ENCODE measurements around the gene CAMK2G. TPM values are rescaled to one million over a fixed set of nuclear protein-coding genes. Genes with fewer than 3 reads are reported as not detected.
A peak's percentile ranks its signal among the peaks of the same experiment; 100 is the strongest.

Gene CAMK2G
- polyA plus RNA-seq, 2 of the 4 experiments (the other 2 are of a cell fraction) = 22.6 to 25.5 TPM

GRCh38 chr10:73850863-73851461 is 23.4 kb downstream of the CAMK2G start:
- Histone ChIP-seq H3K4me1 (peaks cover 13% of the 10 kb centered on the region; the same call in 2 of the 3 replicates), H3K4me3 (no peak overlapping the region), H3K9me3 (no peaks in the 10 kb centered on the region), H3K27ac (peak overlapping the region in 1 of 2 experiments; percentile 38; a peak in 2 of 6 replicates), H3K4me2 (no peak overlapping the region)
- CTCF ChIA-PET = interaction anchor here (0.8 to 32.3 kb wide), 11 partner anchors 13 to 247 kb away, joined by 3 to 565 read pairs (median 6); partner anchors contain the start of gene CAMK2G
- TF ChIP-seq HEYL (CRISPR knock-in tag; IDR thresholded peaks at IDR 0.05) (no peak), USF2 (IDR thresholded peaks at IDR 0.05) (no peak), HOXB13 (CRISPR knock-in tag; IDR thresholded peaks at IDR 0.05; ENCODE audit: low read depth) (no peak), MYC (IDR thresholded peaks at IDR 0.05; ENCODE audit: borderline replicate concordance, low read length) (no peak), FOSL2 (IDR thresholded peaks at IDR 0.05) (no peak), FOSL2 (CRISPR knock-in tag; IDR thresholded peaks at IDR 0.05) (no peak), KDM1A (IDR thresholded peaks at IDR 0.05; ENCODE audit: low read depth) (no peak), CTCF (IDR thresholded peaks at IDR 0.05) (no peak), CHD2 (IDR thresholded peaks at IDR 0.05; ENCODE audit: low read length, partially characterized antibody) (no peak), HOXA7 (CRISPR knock-in tag; IDR thresholded peaks at IDR 0.05) (no peak), CBX8 (IDR thresholded peaks at IDR 0.05) (no peak), MAX (IDR thresholded peaks at IDR 0.05) (no peak), BHLHE40 (IDR thresholded peaks at IDR 0.05; ENCODE audit: low read depth, low read length) (no peak), PHF8 (IDR thresholded peaks at IDR 0.05; ENCODE audit: borderline replicate concordance, low read depth) (no peak), REST (IDR thresholded peaks at IDR 0.05) (no peak), CHD4 (IDR thresholded peaks at IDR 0.05; ENCODE audit: borderline replicate concordance) (no peak)
- 67% methylated on average over 13 of the region's 15 CpGs for WGBS (ENCODE audit: missing lambda C conversion rate)
- no peak for DNase-seq (ENCODE audit: low read depth in 1 of 2, low spot score in 1 of 2)
- no peak for FAIRE-seq
- POLR2A ChIA-PET = no interaction called here
- ATAC-seq = no peak

- FAIRE-seq (no peak), ATAC-seq (no peak), DNase-seq (ENCODE audit: low read depth in 1 of 2, low spot score in 1 of 2) (no peak)
- WGBS (ENCODE audit: missing lambda C conversion rate) = 86% methylated on average over 8 of the region's 8 CpGs
- peaks cover 7% of the 10 kb centered on the region; the same call in 1 of the 3 replicates for H3K4me1 ChIP-seq
- H3K27ac ChIP-seq = no peak overlapping the region
- H3K9me3 ChIP-seq = no peaks in the 10 kb centered on the region
- CTCF ChIA-PET = interaction anchor here (0.6 to 32.3 kb wide), 39 partner anchors 12 to 829 kb away, joined by 3 to 565 read pairs (median 4); partner anchors contain the start of gene CAMK2G
- H3K4me2 ChIP-seq = no peak overlapping the region
- no peak overlapping the region for H3K4me3 ChIP-seq
- TF ChIP-seq JUN (IDR thresholded peaks at IDR 0.05) (no peak), SMC3 (IDR thresholded peaks at IDR 0.05) (no peak), RCOR1 (IDR thresholded peaks at IDR 0.05; ENCODE audit: low read depth, low read length) (no peak), NR3C1 (IDR thresholded peaks at IDR 0.05) (no peak), HEYL (CRISPR knock-in tag; IDR thresholded peaks at IDR 0.05) (no peak)
- POLR2A ChIA-PET = no interaction called here
Observed at GRCh38 chr10:73850211-73850610, 24.1 kb downstream of the CAMK2G start.
